Right hindlimb (tissue), 1 donor: ENCODE measurements around the gene JMJD1C.
"Not testable (repeated sequence)": the region's sequence is repeated elsewhere in the genome, so short reads cannot be mapped to it uniquely, and the experiment has no call there.

Experiments
- DNase-seq: peaks from one replicate; pipeline ENCODE4 v3.0.0-alpha.2; 2018

JMJD1C gene

GRCh38 chr10:63161592-63161991 is 304.2 kb downstream of the JMJD1C start:
- DNase-seq, result no peak

GRCh38 chr10:63157845-63158624 is 307.7 kb downstream of the JMJD1C start:
- DNase-seq, result peak; percentile 41

GRCh38 chr10:63156236-63156635 is 309.5 kb downstream of the JMJD1C start:
- no peak for DNase-seq

GRCh38 chr10:63155388-63156020 is 310.3 kb downstream of the JMJD1C start:
- DNase-seq, result no peak

GRCh38 chr10:63154546-63155387 is 311.0 kb downstream of the JMJD1C start:
- DNase-seq, result no peak

GRCh38 chr10:63153868-63154545 is 311.8 kb downstream of the JMJD1C start:
- not testable (repeated sequence) for DNase-seq

GRCh38 chr10:63150745-63151144 is 315.0 kb downstream of the JMJD1C start:
- DNase-seq, result no peak

GRCh38 chr10:63146503-63146902 is 319.3 kb downstream of the JMJD1C start:
- no peak for DNase-seq

- no peak for DNase-seq
Observed at GRCh38 chr10:63145782-63146181, 320.0 kb downstream of the JMJD1C start.

GRCh38 chr10:63143987-63144386 is 321.8 kb downstream of the JMJD1C start:
- DNase-seq, result no peak

- no peak for DNase-seq
Observed at GRCh38 chr10:63142136-63142535, 323.6 kb downstream of the JMJD1C start.

GRCh38 chr10:63140077-63140476 is 325.7 kb downstream of the JMJD1C start:
- no peak for DNase-seq

- no peak for DNase-seq
Observed at GRCh38 chr10:63137306-63137705, 328.5 kb downstream of the JMJD1C start.

GRCh38 chr10:63133821-63134557 is 331.8 kb downstream of the JMJD1C start:
- DNase-seq, result no peak

- peak; percentile 98 for DNase-seq
Observed at GRCh38 chr10:63133056-63133820, 332.5 kb downstream of the JMJD1C start, which contains the start of gene NRBF2. Gene NRBF2 (plus strand): TSS chr10:63133328. CDS start chr10:63133471, 143 bp downstream.

GRCh38 chr10:63132651-63133055 is 333.1 kb downstream of the JMJD1C start:
- no peak for DNase-seq

- DNase-seq, result no peak
Observed at GRCh38 chr10:63129888-63130287, 335.9 kb downstream of the JMJD1C start.

GRCh38 chr10:63128443-63128842 is 337.3 kb downstream of the JMJD1C start:
- no peak for DNase-seq

GRCh38 chr10:63125459-63125858 is 340.3 kb downstream of the JMJD1C start:
- DNase-seq, result no peak

GRCh38 chr10:63123727-63124362 is 341.9 kb downstream of the JMJD1C start:
- no peak for DNase-seq

GRCh38 chr10:63120554-63120953 is 345.2 kb downstream of the JMJD1C start:
- peak; percentile 34 for DNase-seq
